GM19468 (cell line): ENCODE data around the gene ZNF664.

ENCODE experiments used
- ATAC-seq: cut with Tn5 transposase; IDR thresholded peaks from one replicate; pipeline ENCODE4 v1.9.1; 2021; ENCODE audit warnings: mild to moderate bottlenecking, moderate library complexity, moderate number of reproducible peaks; ENCODE audit not compliant: unreplicated experiment; ENCODE audit errors: extremely low read depth

Gene ZNF664

DNA sequence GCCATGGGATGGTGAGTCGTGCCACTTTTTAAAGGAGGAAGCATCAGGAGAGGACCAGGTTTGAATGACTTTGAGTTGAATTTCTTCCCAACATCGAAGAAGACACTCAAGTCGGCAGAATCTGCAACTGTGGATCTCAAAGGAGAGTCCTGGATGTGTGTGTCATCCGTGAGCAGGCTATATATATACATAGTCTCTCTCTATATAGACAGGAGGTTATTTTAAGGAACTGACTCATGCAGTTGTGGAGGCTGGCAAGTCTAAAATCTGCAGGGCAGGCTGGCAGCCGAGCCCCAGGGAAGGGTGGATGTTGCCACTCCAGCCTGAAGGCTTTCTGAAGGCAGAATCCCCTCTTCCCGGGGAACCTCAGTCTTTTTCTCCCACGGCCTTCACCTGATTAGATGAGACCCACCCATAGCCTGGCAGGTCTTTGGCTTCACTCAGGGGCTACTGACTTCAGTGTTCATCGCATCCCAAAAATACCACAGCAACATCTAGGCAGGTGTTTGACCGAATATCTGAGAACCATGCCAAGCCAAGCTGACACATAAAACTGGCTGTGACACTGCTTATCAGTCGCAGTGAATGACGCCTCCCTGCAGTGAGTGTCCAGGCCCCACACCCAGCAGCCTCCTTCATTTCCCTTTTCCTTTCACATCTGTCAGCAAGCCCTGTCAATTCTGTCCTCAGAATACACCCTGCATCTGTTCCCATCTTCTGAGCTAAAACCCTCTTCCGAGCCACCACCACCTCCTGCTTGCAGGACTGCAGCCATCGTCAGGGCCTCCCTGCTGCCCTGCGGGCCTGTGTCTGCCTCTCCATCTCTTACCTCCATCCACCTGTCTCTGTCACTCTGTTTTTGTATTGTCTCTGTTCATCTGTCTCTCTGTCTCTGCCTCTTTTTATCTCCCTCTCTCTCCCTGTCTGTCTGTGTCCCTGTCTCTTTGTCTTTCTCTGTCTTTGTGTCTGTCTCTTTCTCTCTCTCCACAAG lies 54.0 kb downstream of the ZNF664 start:
- ATAC-seq = no peak

DNA sequence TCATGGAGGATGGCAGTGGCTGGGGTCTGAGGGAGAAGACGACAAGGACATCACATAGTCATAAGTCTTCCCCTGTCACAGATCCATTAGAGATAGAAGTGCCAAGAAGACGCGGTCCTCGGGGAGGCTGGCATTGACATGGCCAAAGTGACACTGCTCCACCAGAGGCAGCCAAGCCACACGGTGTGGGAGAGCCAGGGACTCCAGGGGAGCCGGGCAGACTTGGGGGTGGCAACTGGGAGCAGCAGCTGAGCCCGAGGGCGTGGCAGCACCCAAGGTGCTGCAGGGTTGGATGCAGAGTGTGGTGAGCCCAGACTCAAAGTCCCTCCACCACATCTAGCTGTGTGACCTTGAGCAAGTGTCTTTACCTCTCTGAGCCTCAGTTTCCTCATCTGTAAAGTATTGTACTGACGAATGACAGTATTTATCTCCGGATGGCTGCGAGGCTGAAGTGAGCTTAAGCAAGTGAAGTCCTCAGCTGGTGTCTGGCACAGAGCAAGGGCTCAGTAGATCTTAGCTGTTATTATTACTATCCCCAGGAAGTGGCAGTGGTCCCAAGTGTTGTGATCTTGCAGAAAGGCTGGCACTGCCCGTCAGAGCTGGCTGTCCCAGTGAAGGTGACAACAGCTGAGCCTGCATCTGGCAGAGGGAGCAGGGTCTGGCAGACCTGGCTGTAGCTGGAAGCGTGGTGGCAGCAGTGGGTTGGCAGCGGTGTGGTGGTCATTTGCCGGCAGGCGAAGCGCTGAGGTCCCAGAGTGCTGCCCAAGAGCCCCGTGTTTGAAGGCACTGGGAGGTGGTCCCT lies 54.9 kb downstream of the ZNF664 start:
- ATAC-seq = no peak

DNA sequence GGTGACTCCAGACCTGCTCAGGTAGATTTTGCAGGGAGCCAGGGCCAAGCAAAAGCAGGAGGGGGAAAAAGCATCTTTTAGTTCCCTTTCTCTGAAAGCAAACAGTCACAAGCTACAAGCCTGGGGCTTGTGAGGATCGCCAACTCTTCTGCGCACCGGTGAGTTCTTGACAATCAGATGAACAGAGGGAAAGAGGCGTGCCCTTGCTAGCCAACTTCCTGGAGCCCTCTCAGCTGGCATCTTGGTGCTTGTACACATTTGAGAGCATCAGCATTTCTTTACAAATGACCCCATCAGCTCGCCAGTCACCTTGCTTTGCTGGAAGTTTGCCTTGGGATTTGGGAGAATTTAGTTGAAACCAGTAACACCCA lies 55.5 kb downstream of the ZNF664 start:
- no peak for ATAC-seq

DNA sequence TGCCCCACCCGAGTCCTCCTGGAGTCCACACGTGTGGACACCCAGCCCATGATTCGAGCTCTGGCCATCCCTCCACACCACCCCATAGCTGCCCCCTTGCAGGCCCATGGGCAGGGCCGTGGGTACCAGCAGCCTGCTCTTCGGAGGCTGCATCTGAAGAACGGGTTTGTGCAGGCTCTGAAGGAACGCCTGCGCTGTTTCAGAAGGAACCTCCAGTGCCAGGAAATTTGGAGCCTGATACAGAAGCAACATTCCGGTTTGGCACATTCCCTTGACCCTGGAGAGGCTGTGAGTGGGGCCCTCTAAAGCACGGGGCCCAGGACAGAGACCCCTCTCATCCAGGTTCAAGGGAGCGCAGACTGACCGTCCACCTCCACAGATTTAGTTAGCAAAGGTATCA lies 57.0 kb downstream of the ZNF664 start:
- ATAC-seq = no peak

DNA sequence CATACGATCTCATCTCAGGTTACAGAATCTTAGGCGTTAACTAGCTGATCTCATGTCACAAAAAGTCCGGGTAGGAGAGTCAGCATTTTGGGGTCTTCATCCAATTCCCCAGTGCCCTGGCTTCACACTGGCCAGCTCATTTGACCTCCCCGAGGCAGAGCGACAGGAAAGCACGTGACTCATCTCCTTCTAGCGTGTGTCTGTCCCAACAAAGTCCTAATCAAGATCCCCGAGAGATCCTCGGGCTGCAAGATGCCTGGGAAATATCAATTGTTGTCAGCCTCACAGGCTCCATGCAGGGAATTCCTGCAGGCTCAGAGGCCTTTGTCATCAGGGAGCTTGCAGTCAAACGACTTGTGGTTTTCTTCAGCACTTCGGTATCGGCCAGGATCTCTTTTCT lies 57.5 kb downstream of the ZNF664 start:
- no peak for ATAC-seq

DNA sequence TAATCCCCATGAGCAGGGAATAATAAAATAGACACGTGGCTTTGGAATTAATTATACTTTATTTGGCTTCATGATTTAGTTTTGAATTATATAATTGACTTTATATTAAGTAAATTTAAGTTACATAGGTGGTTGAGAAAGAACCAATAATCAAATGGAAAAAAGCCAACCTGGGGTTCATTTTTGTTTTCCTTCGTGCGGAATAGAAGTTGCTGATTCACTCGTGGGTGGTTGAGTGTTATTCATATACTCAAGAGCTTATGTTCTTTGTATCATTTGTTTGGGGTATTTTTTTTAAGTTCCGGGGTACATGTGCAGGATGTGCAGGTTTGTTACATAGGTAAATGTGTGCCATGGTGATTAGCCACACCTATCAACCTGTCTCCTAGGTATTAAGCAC lies 58.0 kb downstream of the ZNF664 start:
- ATAC-seq = no peak

DNA sequence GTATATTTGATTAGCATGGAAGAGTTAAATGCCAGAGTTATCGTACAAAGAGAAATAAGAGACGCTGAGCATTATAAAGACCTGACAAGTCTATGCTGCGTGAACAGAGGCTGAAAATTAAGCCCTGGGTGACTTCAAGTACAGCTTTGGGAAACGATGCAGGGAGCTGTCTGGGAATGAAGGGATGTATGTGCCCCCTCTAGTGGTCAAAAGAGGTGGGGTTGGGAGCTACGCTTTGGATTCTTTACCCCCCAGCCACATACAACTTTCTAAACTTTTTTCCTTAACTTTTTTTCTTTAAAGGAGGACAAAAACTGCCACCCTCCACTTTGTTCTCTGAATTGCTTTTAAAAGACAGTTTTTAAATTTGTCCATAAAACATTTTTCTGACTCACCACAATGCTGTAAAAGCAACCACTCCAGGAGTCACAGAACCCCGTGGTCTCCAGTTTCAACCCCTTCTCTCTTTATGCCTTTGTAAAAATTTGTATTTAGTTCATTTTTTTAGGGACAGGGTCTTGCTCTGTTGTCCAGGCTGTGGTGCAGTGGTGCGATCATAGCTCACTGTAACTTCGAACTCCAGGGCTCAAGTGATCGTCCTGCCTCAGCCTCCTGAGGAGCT lies 59.4 kb downstream of the ZNF664 start:
- ATAC-seq = no peak

DNA sequence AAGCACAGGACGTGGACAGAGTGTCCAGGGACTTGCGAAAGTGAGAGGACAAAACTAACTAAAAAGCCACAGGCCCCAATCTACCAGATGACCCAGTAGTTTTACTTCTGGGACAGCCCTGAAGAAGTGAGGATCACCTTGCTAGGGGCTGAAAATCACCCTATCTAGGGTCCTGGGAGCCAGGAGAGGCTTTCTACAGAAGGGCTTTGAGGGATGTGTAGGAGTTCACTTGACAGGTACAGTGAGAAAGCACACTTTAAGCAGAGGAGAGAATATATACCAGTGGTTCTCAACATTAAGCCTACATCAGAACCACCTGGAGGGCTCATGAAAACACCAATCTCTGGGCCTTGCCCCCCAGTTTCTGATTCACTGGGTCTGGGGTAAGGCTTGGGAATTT lies 60.8 kb downstream of the ZNF664 start:
- ATAC-seq = no peak

DNA sequence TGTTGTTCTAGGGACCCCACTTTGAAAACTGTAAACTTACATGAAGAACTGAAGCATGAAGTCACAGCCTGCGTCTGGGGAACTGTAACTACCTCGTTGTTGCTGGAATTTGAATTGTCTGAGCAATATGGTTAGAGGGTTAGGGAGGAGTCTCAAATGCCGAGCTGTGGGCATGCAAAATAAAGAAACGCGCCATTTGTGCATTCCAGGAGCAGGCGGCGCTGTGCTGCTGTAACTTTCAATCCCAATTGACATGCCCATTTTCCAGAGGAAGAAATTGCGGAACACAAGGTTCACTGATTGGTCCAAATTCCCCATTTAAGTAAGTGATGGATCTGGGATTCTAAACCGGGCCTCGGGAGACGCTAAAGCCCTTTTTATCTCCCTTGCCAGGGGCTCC lies 61.3 kb downstream of the ZNF664 start:
- no peak for ATAC-seq

DNA sequence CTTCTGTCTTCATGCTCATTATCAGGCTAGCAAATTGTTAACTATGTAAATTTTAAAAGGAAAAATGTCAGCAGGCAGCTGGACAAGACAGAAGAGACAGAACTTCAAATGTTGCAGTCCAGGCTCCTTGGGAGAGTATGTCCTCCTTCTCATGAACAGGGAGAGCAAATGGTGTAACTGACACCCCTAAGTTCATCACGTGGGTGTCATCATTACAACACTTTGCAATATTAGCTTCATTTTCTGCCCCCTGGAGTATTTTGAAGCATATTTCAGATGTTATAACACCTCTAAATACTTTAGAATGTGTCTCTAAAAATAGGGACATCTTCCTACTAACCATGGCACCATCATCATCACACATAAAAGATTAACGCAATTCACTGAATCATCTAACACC lies 62.1 kb downstream of the ZNF664 start:
- ATAC-seq = no peak

DNA sequence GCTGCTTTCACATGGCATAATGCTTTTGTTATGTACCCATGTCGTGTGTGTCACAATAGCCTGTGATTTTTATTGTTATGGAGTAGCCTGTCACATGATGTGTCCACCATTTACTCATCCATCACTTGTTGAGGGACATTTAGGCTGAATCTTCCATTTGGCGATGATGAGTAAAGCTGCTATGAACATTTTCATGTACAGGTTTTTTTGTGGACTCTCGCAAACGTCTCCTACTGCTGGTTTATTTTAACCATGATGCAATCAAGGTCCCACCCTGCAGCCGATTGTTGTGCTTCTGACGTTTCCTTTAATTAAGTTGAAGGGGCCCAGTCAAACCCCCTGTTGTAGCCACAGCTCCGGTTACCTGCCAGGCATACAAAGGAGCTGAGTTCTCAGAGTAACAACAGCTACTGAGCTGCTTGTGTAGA lies 63.2 kb downstream of the ZNF664 start:
- no peak for ATAC-seq

DNA sequence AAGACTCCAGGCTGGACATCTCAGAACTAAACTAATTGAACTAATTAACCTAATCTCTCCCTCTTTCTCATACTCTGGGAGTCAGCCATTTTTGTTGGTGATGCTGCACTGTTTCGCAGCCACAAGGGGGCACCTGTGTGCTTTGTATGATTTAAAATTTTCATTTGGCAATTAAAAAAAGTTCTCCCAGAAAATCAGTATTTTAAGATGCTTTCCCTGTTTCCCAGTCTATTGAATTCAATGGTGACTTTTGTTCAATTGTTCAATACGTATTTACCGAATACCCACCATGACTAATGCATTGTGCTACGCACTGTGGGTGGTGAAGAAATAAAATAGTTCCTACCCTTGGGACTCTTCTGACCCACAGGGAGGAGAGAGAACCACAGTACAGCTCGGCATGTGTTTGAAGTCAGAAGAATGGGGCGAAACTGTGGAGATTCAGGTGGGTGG lies 63.7 kb downstream of the ZNF664 start:
- no peak for ATAC-seq

DNA sequence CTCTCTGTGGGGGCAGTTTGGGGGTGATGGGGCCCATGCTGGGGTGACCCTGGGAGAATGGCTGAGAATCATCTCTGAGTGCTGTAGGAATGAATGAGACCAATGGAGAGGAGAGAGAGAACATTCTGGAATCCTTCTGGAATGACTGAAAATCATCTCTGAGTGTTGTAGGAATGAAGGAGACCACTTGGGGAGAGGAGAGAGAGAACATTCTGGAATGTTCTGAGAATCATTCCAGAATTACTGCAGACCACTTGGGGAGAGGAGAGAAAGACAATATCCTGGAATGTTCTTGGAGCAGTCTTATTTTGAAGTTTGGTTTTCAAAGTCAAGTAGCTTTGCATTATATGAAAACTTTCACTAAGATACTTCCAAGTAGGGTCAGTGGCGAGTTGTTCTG lies 64.3 kb downstream of the ZNF664 start:
- no peak for ATAC-seq

DNA sequence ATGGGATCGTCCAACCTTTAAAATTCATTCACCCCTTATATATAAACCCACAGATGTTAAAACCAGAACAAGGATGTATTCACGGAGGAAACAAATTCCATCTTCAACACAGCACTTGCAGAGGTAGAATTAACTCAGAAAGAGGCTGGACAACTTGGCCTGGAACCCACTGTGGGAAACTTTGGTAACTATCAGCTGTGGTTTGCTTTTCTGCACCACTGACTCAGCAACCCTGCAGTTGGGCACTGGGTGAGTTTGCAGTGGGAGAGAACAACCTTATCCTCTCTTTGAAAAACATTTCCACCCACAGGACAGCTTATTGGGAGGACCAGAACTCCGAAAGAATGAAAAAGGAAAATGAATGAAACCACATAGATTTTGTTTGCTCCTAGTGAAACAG lies 66.3 kb downstream of the ZNF664 start:
- no peak for ATAC-seq

DNA sequence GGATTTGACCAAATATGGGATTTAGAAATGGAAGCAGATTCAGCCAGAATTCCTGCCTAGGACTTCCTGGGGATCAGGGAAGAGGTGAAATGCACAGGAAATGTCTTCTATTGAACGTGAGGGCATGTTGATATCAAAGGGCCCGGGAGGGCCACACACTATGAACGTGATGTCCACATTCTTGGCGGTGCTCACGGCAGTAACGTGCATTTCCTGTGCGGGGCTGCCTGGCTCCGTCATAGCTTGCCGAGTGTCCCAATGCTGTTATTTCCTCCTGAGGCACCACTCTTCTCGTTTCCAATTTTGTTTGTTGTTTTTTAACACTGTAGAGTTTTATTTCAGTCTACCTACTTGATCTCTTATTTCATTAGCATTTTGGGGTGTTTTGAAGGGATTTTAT lies 67.3 kb downstream of the ZNF664 start:
- ATAC-seq = no peak

DNA sequence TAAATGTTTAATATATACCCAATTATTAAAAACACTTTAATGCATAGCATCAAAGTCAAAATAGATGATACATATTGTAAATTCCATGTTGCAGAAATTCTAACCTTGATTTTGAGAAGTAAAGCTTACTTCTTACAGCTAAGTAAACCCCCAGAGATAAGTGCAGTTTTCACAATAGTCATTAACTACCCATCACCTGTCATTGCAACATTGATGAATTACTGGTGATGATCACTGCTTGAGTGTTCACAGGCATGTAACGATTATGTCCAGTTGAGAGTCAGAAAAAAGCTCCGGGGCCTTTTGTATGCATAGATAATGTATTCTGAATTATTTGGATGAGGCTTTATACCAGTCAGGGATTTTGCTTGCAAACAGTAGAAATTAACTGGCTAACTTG lies 67.7 kb downstream of the ZNF664 start:
- no peak for ATAC-seq

DNA sequence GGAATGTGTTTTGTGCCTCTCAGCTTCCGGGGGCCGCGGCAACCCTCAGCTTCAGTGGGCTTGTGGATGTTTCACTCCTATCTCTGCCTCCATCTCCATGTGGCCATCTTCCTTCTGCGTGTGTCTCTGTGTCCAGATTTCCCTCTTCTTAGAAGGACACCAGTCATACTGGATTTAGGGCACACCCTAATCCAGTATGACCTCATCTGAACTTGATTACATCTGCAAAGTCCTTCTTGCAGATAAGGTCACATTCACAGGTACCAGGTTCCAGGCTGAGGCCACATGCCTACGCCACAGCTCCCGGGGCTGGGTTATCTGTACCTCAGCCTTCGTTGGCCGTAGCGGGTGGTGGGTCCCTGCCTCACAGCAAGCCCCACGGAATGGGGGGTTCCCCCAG lies 68.9 kb downstream of the ZNF664 start:
- no peak for ATAC-seq

DNA sequence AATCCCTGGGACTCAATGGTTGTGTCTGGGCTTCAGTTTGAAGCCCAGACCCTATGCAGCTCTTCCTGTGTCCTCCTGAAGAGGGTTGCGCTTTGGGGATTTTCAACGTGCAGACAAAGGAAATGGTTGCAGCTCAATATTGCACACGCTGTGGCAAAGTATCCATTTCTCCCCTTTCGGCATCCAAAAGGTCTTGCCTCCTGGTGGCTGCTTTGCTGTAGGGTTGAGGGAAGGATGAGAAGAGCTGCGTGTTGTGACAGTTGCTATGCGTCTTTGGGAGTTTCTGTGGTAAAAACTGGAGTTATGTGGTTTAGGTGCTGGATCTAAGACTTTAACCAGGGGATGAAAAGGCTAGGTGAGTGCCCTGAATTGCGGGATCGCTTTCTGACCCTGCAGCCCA lies 71.0 kb downstream of the ZNF664 start:
- no peak for ATAC-seq

DNA sequence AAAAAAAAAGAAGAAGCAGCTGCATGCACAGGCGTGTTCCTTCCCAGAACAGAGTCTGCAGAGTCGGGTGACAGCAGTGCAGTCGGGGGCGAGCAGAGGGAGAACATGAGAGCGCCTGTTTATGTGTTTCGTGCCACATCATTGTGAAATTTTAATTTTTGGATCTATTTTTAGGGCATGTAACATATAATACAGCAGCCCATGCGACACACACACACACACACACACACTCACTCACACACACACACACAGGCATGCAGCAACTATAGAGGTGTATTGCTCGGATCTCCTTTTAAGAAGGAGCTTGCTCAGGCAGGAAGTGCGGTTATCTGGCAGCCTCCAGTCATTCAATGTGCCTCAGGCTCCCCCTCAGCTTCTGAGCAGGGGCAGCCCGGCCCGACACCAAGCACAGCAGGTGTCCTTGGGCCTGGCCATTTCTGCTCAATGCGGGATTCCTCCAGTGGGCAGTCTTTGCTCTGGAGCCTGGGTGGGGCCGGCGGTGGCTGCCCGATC lies 71.8 kb downstream of the ZNF664 start:
- ATAC-seq = no peak

DNA sequence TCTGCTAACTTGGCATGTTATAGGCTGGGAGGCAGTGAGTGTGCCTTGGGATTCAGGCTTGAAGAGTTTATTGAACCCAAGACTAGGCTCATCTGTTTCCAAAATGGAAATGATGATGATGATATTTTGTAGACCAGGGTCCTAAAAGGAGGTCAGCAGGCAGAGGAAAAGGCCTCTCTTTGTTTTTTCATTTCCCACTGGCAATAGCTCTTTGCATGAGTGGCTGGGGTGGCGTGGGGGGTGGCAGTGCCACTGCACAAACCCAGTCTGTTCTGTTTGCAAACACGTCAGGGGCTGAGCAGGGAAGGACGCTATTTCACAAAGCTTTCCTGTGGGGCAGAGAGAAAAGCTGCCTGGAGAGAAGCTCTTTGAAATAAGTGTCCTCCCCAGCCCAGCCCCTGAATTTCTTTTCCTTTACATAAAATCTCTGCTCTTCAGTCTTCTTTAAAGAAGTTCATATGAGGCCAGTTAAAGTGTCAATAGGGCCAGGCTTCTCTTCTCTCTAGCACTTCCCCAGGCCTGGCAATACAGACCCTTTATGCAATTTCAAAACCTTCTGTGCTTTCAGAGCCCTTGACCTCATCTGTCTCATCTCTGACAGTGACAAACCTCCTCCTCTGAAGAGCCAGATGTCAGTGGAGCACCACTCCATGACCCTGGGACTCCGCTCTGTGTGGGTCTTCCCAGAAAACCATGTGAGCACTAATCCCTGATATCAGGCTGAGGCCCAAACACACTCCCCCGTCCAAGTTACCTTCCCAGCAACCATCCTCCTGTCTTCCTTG lies 72.8 kb downstream of the ZNF664 start:
- no peak for ATAC-seq
